B cell (primary cell): ENCODE measurements around the gene ACBD4. TPM values are rescaled to one million over a fixed set of nuclear protein-coding genes. Genes with fewer than 3 reads are reported as not detected.

Experiments
- ATAC-seq: fragments of 200-7000 bp; cut with Tn5 transposase; one replicate; pipeline ENCODE4 v1.10.0; 2021; ENCODE audit warnings: low read depth, mild to moderate bottlenecking, moderate number of reproducible peaks, moderate library complexity
- CTCF ChIA-PET: fragments of 350-600 bp; sonication (Branson Sonifier 250); formaldehyde crosslinking; loops from one replicate; lab custom pipeline; 2021; ENCODE audit warnings: antibody characterized with exemption, inconsistent platforms; lab: Charles Lee
- POLR2A ChIA-PET: fragments of 350-600 bp; sonication (Branson Sonifier 250); formaldehyde crosslinking; loops from one replicate; lab custom pipeline; 2021; ENCODE audit warnings: antibody characterized with exemption; lab: Charles Lee
- DNase-seq: peaks from one replicate; pipeline ENCODE4 v3.0.0; 2013
- H2AFZ ChIP-seq: 2 replicates; pipeline ENCODE4 v1.6.1; 2012; ENCODE audit warnings: mild to moderate bottlenecking, low read depth, low read length; ENCODE audit not compliant: insufficient read depth, poor library complexity, severe bottlenecking
- H3K27ac ChIP-seq, 2 donors: 1 replicate in 1 of 2; 2 replicates in 1 of 2; pipeline ENCODE4 v1.5.1; 2012 to 2013; ENCODE audit warnings: low read length in 2 of 2, mild to moderate bottlenecking in 2 of 2, moderate library complexity in 1 of 2
- H3K27me3 ChIP-seq, 4 experiments: fragments of 200-600 bp in 1 of 4; sonication (generic) in 1 of 4; replicated peaks in 1 of 4; 1 replicate in 2 of 4; 2 replicates in 2 of 4; pipeline versions ENCODE4 v1.6.1 to v1.7.0; 2013 to 2016; ENCODE audit warnings: low read length in 3 of 4, mild to moderate bottlenecking in 2 of 4, mixed read lengths in 1 of 4, moderate library complexity in 1 of 4; ENCODE audit not compliant: insufficient read depth in 4 of 4, control insufficient read depth in 3 of 4; ENCODE audit errors: control extremely low read depth in 1 of 4
- H3K36me3 ChIP-seq, 2 experiments: replicated peaks in 1 of 2; 1 replicate in 1 of 2; 2 replicates in 1 of 2; pipeline versions ENCODE4 v1.6.1 to v1.7.1; 2013; ENCODE audit warnings: low read length in 1 of 2; ENCODE audit not compliant: insufficient read depth in 2 of 2, control insufficient read depth in 1 of 2; ENCODE audit errors: control extremely low read depth in 1 of 2, extremely low read depth in 1 of 2
- H3K4me1 ChIP-seq, 2 donors: fragments of 200-600 bp in 1 of 2; sonication (generic) in 1 of 2; 1 replicate in 1 of 2; 2 replicates in 1 of 2; pipeline versions ENCODE4 v1.5.1 to v1.6.1; 2013 to 2017; ENCODE audit warnings: low read length in 2 of 2; ENCODE audit not compliant: control insufficient read depth in 2 of 2, insufficient read depth in 2 of 2
- H3K4me2 ChIP-seq: replicated peaks from 2 replicates; pipeline ENCODE3; 2012; ENCODE audit warnings: mild to moderate bottlenecking, low read depth, low read length; ENCODE audit not compliant: poor library complexity, severe bottlenecking
- H3K4me3 ChIP-seq, 5 experiments: fragments of 200-600 bp in 1 of 5; sonication (generic) in 1 of 5; 1 replicate in 3 of 5; 2 replicates in 2 of 5; pipeline versions ENCODE4 v1.5.1 to v1.7.0; 2011 to 2016; ENCODE audit warnings: low read length in 4 of 5, mild to moderate bottlenecking in 4 of 5, low read depth in 2 of 5, control low read depth in 1 of 5, moderate library complexity in 1 of 5; ENCODE audit not compliant: insufficient read depth in 1 of 5; ENCODE audit errors: control extremely low read depth in 1 of 5, extremely low read depth in 1 of 5
- H3K79me2 ChIP-seq: fragments of 200-600 bp; sonication (generic); one replicate; pipeline ENCODE4 v1.6.0; 2016; ENCODE audit warnings: low read length; ENCODE audit not compliant: control insufficient read depth, insufficient read depth
- H3K9ac ChIP-seq: fragments of 200-600 bp; sonication (generic); 2 replicates; pipeline ENCODE4 v1.6.1; 2017; ENCODE audit warnings: mild to moderate bottlenecking, low read length, moderate library complexity
- H3K9me3 ChIP-seq, 3 donors: one replicate each; pipeline versions ENCODE4 v1.6.1 to v1.7.1; 2013; ENCODE audit warnings: low read length in 2 of 3; ENCODE audit not compliant: control insufficient read depth in 2 of 3, insufficient read depth in 1 of 3; ENCODE audit errors: control extremely low read depth in 1 of 3
- H4K20me1 ChIP-seq: 2 replicates; pipeline ENCODE4 v1.6.0; 2012; ENCODE audit warnings: mild to moderate bottlenecking, low read length; ENCODE audit not compliant: insufficient read depth, control insufficient read depth, poor library complexity, severe bottlenecking
- H3K27ac Mint-ChIP-seq: one replicate; pipeline ENCODE4 v1.8.0; 2021; ENCODE audit warnings: mixed read lengths
- H3K27me3 Mint-ChIP-seq: one replicate; pipeline ENCODE4 v1.8.0; 2021; ENCODE audit warnings: mixed read lengths
- H3K4me1 Mint-ChIP-seq: one replicate; pipeline ENCODE4 v1.8.0; 2021; ENCODE audit warnings: mixed read lengths
- H3K4me3 Mint-ChIP-seq: one replicate; pipeline ENCODE4 v1.8.0; 2021; ENCODE audit warnings: mixed read lengths
- H3K9me3 Mint-ChIP-seq: one replicate; pipeline ENCODE4 v1.8.0; 2022; ENCODE audit warnings: mixed read lengths; ENCODE audit not compliant: insufficient read depth
- CTCF ChIP-seq: fragments of 200-600 bp; IDR thresholded peaks from one replicate; pipeline ENCODE4 v1.8.0; 2022; ENCODE audit warnings: antibody characterized with exemption, mild to moderate bottlenecking
- EZH2 ChIP-seq: IDR thresholded peaks from 2 replicates; pipeline ENCODE4 v1.6.1; 2012; ENCODE audit warnings: borderline replicate concordance, low read depth, mild to moderate bottlenecking, moderate library complexity, low read length; ENCODE audit not compliant: insufficient read depth, poor library complexity, severe bottlenecking
- WGBS: methylation state at CpG from one replicate; pipeline ENCODE4 v1.1.5; 2013; ENCODE audit warnings: missing lambda C conversion rate; ENCODE audit not compliant: insufficient coverage; 5-methylcytosine and 5-hydroxymethylcytosine counted together
- intact Hi-C: fragments of 100-400 bp; cut with micrococcal nuclease; formaldehyde crosslinking; loops from one replicate; pipeline ENCODE4 v1.10.0; 2022
- polyA plus RNA-seq: library from polyadenylated mRNA; depleted of rRNA; stranded (reverse); fragments of >200 nt; gene quantifications from 2 replicates; pipeline ENCODE4 v1.2.3, GENCODE V29; 2012
- total RNA-seq, 2 donors: library from RNA; stranded (reverse); fragments of 120-200 nt in 1 of 2; gene quantifications; 1 replicate in 1 of 2; 2 replicates in 1 of 2; pipeline versions ENCODE4 v1.2.3 to v1.2.4, GENCODE V29; 2013 to 2022

ACBD4 gene
- total and polyA plus RNA-seq, 2 donors (not counting 1 experiment from before 2014, with no cell fraction given): 36.8 to 39.4 TPM

- peaks cover 62% of the 10 kb centered on the region for H3K79me2 ChIP-seq
- no peaks in the 10 kb centered on the region for H3K9me3 ChIP-seq
- peak overlapping the region; percentile 91 for H3K9ac ChIP-seq
- Mint-ChIP-seq H3K4me3 (peak overlapping the region; percentile 95), H3K4me1 (peaks cover 41% of the 10 kb centered on the region), H3K9me3 (no peaks in the 10 kb centered on the region), H3K27ac (peak overlapping the region; percentile 97), H3K27me3 (no peaks in the 10 kb centered on the region)
- peaks cover 0 to 6% of the 10 kb centered on the region in 2 experiments for H3K36me3 ChIP-seq
- TF ChIP-seq CTCF: no peak
- no peak for TF ChIP-seq EZH2
- ATAC-seq (peak; percentile 18), DNase-seq (no peak)
- H2AFZ ChIP-seq: peak overlapping the region; percentile 76
- CTCF ChIA-PET: interaction anchor here (0.6 to 10.5 kb wide), 11 partner anchors 10 to 1343 kb away, joined by 3 to 198 read pairs (median 3); partner anchors contain the start of genes ACBD4 and HEXIM1
- peak overlapping the region; percentile 64 for H3K4me2 ChIP-seq
- H3K27ac ChIP-seq: peak overlapping the region; percentile 98
- no peaks in the 10 kb centered on the region for H3K27me3 ChIP-seq
- H3K4me1 ChIP-seq: peaks cover 22 to 28% of the 10 kb centered on the region in 2 donors
- WGBS: under 1% methylated on average over 48 of the region's 48 CpGs
- intact Hi-C loops: loop anchor here (1.0 kb wide), 6 partner anchors 12 to 157 kb away; partner anchors contain the start of genes ACBD4, HEXIM1, MAP3K14 and NMT1
- peaks cover under 1% of the 10 kb centered on the region for H4K20me1 ChIP-seq
- peak overlapping the region; percentile 64 to 98 (median 92) for H3K4me3 ChIP-seq
- POLR2A ChIA-PET: interaction anchor here (0.6 to 6.9 kb wide), 12 partner anchors 11 to 330 kb away, joined by 3 to 246 read pairs (median 6); partner anchors contain the start of genes ACBD4, HEXIM1, MAP3K14 and NMT1
Measured at GRCh38 chr17:45160447-45161287, 25.2 kb downstream of the ACBD4 start.
